ENCODE measurements around the gene ABHD2.

Gene ABHD2

GRCh38 chr15:89161666-89162065, 73.4 kb downstream of the ABHD2 start:
- Mint-ChIP-seq H3K27me3 (no peaks in the 10 kb centered on the region), H3K4me1 (peaks cover 16% of the 10 kb centered on the region), H3K36me3 (ENCODE audit: low read depth) (peaks cover 32% of the 10 kb centered on the region), H3K4me3 (no peak overlapping the region), H3K27ac (no peak overlapping the region), H3K9me3 (no peaks in the 10 kb centered on the region)
- no peak for ATAC-seq
- no peak for DNase-seq

DNA sequence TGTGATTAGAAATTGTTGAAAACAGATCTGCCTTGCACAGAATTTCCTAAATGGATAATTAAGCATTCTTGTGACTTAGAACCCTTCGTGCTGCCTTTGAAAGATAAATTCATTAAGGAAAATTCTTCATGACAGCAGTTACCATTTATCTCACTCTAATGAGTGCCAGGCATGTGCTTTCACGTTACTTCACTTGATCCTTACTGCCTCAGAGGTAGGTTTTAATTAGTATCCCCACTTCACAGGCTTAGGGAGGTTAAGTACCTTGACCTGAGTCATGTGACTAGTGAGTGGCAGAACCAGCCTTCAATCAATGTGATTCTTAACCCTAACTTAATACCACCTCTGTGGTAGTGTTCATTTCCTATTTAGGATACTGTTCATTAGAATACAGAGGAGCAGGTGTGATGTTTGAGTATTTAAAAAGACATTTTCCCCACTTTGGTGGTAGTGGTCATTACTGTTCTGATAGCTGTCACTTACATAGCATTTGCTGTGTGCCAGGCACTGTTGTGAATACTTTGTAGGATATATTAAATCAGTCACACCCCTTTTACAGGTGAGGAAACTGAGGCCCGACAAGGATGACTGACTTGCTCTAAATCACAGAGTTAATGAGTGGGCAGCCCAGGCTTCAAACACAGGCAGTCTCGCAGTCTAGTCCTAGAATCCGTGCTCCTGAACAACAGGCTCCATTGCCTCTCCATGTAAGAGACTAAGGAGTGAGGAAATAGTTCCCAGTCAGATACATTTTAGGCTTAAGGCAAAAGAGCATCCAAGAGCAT, 75.2 kb downstream of the ABHD2 start:
- H3K27ac Mint-ChIP-seq: no peak overlapping the region
- H3K27me3 Mint-ChIP-seq: no peaks in the 10 kb centered on the region
- ATAC-seq: no peak
- no peaks in the 10 kb centered on the region for H3K9me3 Mint-ChIP-seq
- H3K4me3 Mint-ChIP-seq: no peak overlapping the region
- DNase-seq: no peak
- peaks cover 33% of the 10 kb centered on the region for H3K4me1 Mint-ChIP-seq
- H3K36me3 Mint-ChIP-seq (ENCODE audit: low read depth): peaks cover 27% of the 10 kb centered on the region

- Mint-ChIP-seq H3K4me3 (no peak overlapping the region), H3K36me3 (ENCODE audit: low read depth) (peaks cover 23% of the 10 kb centered on the region), H3K27ac (no peak overlapping the region), H3K9me3 (no peaks in the 10 kb centered on the region), H3K4me1 (peaks cover 44% of the 10 kb centered on the region), H3K27me3 (no peaks in the 10 kb centered on the region)
- DNase-seq: no peak
- no peak for ATAC-seq
Observed at GRCh38 chr15:89164712-89165211, 76.5 kb downstream of the ABHD2 start.

DNA sequence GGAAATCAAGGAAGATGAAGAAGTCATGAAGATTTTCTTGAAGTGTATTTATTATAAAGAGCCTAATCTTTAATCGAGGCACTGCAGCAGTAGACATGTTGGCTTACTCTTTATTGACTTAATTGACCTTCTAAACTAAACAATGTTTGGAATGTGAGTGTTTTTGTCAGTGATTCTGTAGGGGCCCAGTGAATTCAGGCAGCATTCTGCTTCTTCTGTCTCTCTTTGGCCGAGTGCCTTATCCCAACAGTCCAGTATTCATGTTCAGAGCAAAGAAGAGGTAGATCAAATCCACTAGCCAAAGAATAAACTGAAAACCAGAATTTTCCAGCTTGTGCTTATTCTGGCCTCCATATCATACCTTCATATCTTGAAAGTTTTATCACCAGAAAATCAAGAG, 77.4 kb downstream of the ABHD2 start:
- H3K9me3 Mint-ChIP-seq: no peaks in the 10 kb centered on the region
- H3K27ac Mint-ChIP-seq: peak overlapping the region; percentile 47
- no peak for DNase-seq
- no peaks in the 10 kb centered on the region for H3K27me3 Mint-ChIP-seq
- H3K36me3 Mint-ChIP-seq (ENCODE audit: low read depth): peaks cover 26% of the 10 kb centered on the region
- no peak for ATAC-seq
- H3K4me3 Mint-ChIP-seq: no peak overlapping the region
- peaks cover 45% of the 10 kb centered on the region for H3K4me1 Mint-ChIP-seq

- no peaks in the 10 kb centered on the region for H3K27me3 Mint-ChIP-seq
- no peaks in the 10 kb centered on the region for H3K9me3 Mint-ChIP-seq
- peaks cover 26% of the 10 kb centered on the region for H3K36me3 Mint-ChIP-seq (ENCODE audit: low read depth)
- peak overlapping the region; percentile 98 for H3K27ac Mint-ChIP-seq
- ATAC-seq (peak; percentile 93), DNase-seq (peak; percentile 60)
- H3K4me3 Mint-ChIP-seq: peak overlapping the region; percentile 63
- peaks cover 45% of the 10 kb centered on the region for H3K4me1 Mint-ChIP-seq
Observed at GRCh38 chr15:89167267-89168176, 79.3 kb downstream of the ABHD2 start.

DNA sequence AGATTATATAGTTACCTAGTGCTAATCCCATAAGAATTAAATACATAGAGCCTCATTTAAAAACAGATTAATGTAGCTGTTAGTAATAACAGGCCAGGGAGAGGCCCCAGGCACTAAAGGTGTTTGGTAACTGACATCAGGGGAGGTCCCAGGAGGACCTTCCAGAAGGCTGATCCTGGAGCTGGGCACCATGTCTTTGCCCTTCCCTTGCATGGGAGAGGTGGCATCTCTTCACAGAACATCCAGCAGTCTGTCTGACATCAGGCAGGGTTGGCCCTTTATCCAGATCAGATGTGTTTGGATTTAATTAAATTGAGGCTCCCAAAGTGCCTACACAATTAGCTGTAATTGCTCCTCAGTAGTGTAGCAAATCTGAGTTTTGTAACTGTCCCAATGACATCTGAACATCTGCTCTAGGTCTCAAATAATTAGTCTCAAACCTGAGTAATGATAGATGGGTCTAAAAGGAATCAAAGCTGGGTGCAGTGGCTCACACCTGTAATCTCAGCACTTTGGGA, 80.1 kb downstream of the ABHD2 start:
- DNase-seq (no peak), ATAC-seq (no peak)
- Mint-ChIP-seq H3K36me3 (ENCODE audit: low read depth) (peaks cover 20% of the 10 kb centered on the region), H3K4me3 (peak overlapping the region; percentile 63), H3K4me1 (peaks cover 45% of the 10 kb centered on the region), H3K27ac (peak overlapping the region; percentile 98), H3K9me3 (no peaks in the 10 kb centered on the region), H3K27me3 (no peaks in the 10 kb centered on the region)

GRCh38 chr15:89170364-89170763, 82.1 kb downstream of the ABHD2 start:
- H3K9me3 Mint-ChIP-seq: no peaks in the 10 kb centered on the region
- H3K27ac Mint-ChIP-seq: no peak overlapping the region

DNA sequence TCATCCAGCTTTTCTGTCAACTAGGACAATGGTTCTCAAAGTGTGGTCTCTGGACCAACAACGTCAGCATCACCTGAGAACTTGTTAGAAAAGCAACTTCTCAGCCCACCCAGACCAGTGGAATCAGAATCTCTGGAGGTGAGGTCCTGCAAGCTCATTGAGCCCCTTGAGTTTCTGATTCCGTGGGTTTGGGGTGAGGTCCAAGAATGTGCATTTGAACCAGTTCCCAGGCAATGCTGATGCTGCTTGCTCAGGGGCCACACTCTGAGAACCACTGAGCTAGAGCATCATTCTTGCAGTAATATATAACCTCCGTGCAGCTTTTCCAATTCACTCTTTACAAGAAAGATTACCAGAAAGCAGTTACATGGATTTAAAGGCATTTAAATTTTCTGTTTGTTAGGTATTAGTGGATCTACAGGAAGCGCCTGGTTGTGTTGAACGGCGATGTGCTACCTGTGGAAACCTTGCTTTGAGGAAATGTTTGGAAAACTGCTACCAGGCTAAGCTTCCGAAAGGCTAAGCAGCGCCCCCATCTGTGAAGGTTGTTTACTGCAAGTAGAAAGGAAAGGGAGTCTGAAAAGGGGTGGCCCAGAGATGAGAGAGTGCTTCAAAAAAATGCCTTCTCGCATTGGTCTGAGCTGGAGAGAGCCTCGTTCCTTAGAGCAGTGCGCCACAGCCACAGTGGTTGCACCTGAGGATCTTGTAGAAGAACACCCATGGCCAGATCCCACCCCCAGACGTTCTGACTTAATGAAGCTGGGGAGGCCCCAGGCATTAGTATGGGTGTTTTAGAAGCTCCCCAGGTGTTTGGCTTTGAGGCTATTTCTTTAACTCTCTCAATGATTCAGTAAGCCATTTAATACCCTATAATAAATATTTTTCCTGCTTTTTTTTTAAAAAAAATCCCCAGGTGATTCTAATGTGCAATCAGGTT, 83.1 kb downstream of the ABHD2 start:
- ATAC-seq: no peak
- Mint-ChIP-seq H3K36me3 (ENCODE audit: low read depth) (peaks cover 13% of the 10 kb centered on the region), H3K4me1 (peaks cover 31% of the 10 kb centered on the region), H3K4me3 (no peak overlapping the region), H3K27me3 (no peaks in the 10 kb centered on the region), H3K9me3 (no peaks in the 10 kb centered on the region), H3K27ac (no peak overlapping the region)
- DNase-seq: peak; percentile 58

More at GRCh38 chr15:89170364-89170763, 82.1 kb downstream of the ABHD2 start:
- Mint-ChIP-seq H3K27me3 (no peaks in the 10 kb centered on the region), H3K4me3 (no peak overlapping the region), H3K4me1 (peaks cover 42% of the 10 kb centered on the region), H3K36me3 (ENCODE audit: low read depth) (peaks cover 12% of the 10 kb centered on the region)
- DNase-seq (no peak), ATAC-seq (no peak)

- Mint-ChIP-seq H3K27me3 (no peaks in the 10 kb centered on the region), H3K27ac (no peak overlapping the region), H3K9me3 (no peaks in the 10 kb centered on the region), H3K36me3 (ENCODE audit: low read depth) (peaks cover 23% of the 10 kb centered on the region), H3K4me1 (peaks cover 23% of the 10 kb centered on the region), H3K4me3 (no peak overlapping the region)
- DNase-seq (no peak), ATAC-seq (no peak)
Observed at GRCh38 chr15:89172921-89173320, 84.7 kb downstream of the ABHD2 start.

GRCh38 chr15:89174476-89174875, 86.2 kb downstream of the ABHD2 start:
- DNase-seq: no peak
- ATAC-seq: no peak
- peaks cover 24% of the 10 kb centered on the region for H3K4me1 Mint-ChIP-seq
- no peaks in the 10 kb centered on the region for H3K27me3 Mint-ChIP-seq
- peaks cover 21% of the 10 kb centered on the region for H3K36me3 Mint-ChIP-seq (ENCODE audit: low read depth)
- no peak overlapping the region for H3K27ac Mint-ChIP-seq
- no peak overlapping the region for H3K4me3 Mint-ChIP-seq
- no peaks in the 10 kb centered on the region for H3K9me3 Mint-ChIP-seq

DNA sequence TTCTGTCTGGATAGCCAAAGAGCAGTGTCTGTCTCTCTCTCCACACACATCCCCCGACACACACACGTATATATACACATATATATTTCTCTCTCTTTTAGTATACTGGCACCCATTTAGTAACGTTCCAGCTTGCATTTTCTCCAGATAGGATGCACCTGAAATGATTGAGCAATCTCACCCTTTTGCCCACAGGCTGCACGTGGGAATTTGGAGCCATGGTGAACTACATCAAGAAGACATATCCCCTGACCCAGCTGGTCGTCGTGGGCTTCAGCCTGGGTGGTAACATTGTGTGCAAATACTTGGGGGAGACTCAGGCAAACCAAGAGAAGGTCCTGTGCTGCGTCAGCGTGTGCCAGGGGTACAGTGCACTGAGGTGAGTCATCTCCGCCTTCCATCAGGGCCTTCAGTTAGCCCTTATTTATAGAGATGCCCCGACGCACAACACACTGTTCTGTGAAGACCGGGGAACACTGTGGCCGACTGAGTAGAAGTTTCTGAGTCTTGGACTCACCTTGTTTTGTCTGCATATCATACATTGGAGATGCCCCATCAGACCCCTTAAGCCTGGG, 87.4 kb downstream of the ABHD2 start:
- H3K27me3 Mint-ChIP-seq: no peaks in the 10 kb centered on the region
- peaks cover 32% of the 10 kb centered on the region for H3K4me1 Mint-ChIP-seq

GRCh38 chr15:89177116-89177515, 88.9 kb downstream of the ABHD2 start:
- peaks cover 27% of the 10 kb centered on the region for H3K36me3 Mint-ChIP-seq (ENCODE audit: low read depth)
- ATAC-seq: no peak
- H3K4me1 Mint-ChIP-seq: peaks cover 41% of the 10 kb centered on the region
- DNase-seq: no peak
- H3K27me3 Mint-ChIP-seq: no peaks in the 10 kb centered on the region
- H3K9me3 Mint-ChIP-seq: no peaks in the 10 kb centered on the region
- peak overlapping the region; percentile 95 for H3K27ac Mint-ChIP-seq
- H3K4me3 Mint-ChIP-seq: no peak overlapping the region

More for the DNA sequence above, 87.4 kb downstream of the ABHD2 start:
- Mint-ChIP-seq H3K36me3 (ENCODE audit: low read depth) (peaks cover 21% of the 10 kb centered on the region), H3K9me3 (no peaks in the 10 kb centered on the region), H3K4me3 (no peak overlapping the region), H3K27ac (peak overlapping the region; percentile 1)
- no peak for ATAC-seq
- DNase-seq: no peak

DNA sequence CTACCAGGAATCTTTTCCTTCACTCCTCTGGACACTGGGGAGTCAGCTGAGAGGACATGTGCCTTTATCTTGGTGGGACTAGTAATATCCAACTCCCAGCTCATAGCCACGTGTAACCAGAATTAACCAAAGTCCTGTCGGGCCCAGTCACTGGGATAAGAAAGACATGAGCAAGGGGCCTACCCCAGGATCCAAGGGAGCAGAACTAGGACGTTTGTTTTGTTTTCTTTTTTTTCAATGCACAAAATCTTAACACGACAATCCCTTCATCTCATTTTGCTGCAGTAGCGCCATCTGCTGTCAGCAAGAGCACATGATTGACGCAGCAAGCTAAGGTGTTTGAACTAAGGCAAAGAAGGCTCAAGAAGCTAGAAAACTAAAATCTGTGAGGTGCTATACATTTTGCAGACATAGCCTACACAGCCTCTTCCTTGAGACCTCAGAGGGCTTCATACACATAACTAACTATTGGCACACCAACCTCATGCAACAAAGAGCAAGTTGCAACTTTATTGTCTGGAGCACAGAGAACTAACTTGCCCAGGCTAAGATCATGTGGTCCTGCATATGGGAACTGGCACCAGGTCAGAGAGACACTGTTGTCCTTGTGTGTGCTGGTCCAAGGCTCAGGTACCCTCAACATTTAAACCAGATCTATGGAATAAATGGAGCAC, 89.5 kb downstream of the ABHD2 start:
- Mint-ChIP-seq H3K4me1 (peaks cover 41% of the 10 kb centered on the region), H3K9me3 (no peaks in the 10 kb centered on the region), H3K27ac (peak overlapping the region; percentile 95), H3K4me3 (no peak overlapping the region), H3K36me3 (ENCODE audit: low read depth) (peaks cover 29% of the 10 kb centered on the region), H3K27me3 (no peaks in the 10 kb centered on the region)
- DNase-seq (peak; percentile 75), ATAC-seq (no peak)
